Transverse colon (tissue), 4 donors: ENCODE results near the gene CMTR2.

Source experiments
- CTCF ChIP-seq, 5 experiments: fragments of 200-600 bp in 3 of 5; fragments of 450-650 bp in 2 of 5; sonication (generic) in 3 of 5; IDR thresholded peaks; 1 replicate in 2 of 5; 2 replicates in 3 of 5; pipeline ENCODE4 v1.5.1; 2016 to 2017; ENCODE audit warnings: antibody characterized with exemption in 5 of 5, inconsistent platforms in 3 of 5, mild to moderate bottlenecking in 2 of 5, moderate library complexity in 1 of 5
- EP300 ChIP-seq: sonication (generic); formaldehyde crosslinking; IDR thresholded peaks from one replicate; pipeline ENCODE4 v1.6.1; 2017; ENCODE audit warnings: antibody characterized with exemption, low read depth
- POLR2A ChIP-seq: fragments of 450-650 bp; IDR thresholded peaks from one replicate; pipeline ENCODE4 v1.6.1; 2016; ENCODE audit warnings: antibody characterized with exemption, mild to moderate bottlenecking, moderate library complexity
- POLR2AphosphoS5 ChIP-seq, 3 donors: sonication (generic); formaldehyde crosslinking; IDR thresholded peaks; one replicate each; pipeline ENCODE4 v1.6.1; 2016; ENCODE audit warnings: antibody characterized with exemption in 3 of 3

GRCh38 chr16:71282943-71283342 is 6.3 kb downstream of the CMTR2 start:
- TF ChIP-seq POLR2AphosphoS5 (IDR thresholded peaks at IDR 0.05) = no peak
- no peak for TF ChIP-seq CTCF (IDR thresholded peaks at IDR 0.05)
- no peak for TF ChIP-seq POLR2A
- no peak for TF ChIP-seq EP300
